GM06990 (cell line): Measurements from ENCODE around the gene HOXC4.

Experiments
- DNase-seq: peaks from one replicate; pipeline ENCODE4 v3.0.0-alpha.2; 2011; ENCODE audit not compliant: insufficient read length; ENCODE audit errors: extremely low read depth
- H3K27me3 ChIP-seq: replicated peaks from 2 replicates; pipeline ENCODE4 v1.6.0; 2011; ENCODE audit warnings: low read length; ENCODE audit not compliant: control insufficient read depth, insufficient read depth
- H3K36me3 ChIP-seq: 2 replicates; pipeline ENCODE4 v1.5.1; 2011; ENCODE audit warnings: low read length; ENCODE audit not compliant: control insufficient read depth, insufficient read depth
- H3K4me3 ChIP-seq: replicated peaks from 2 replicates; pipeline ENCODE4 v1.5.1; 2011; ENCODE audit warnings: low read depth, mild to moderate bottlenecking, control low read depth, low read length
- CTCF ChIP-seq: IDR thresholded peaks from 2 replicates; pipeline ENCODE4 v1.5.1; 2011; ENCODE audit warnings: low read length, control low read depth, mild to moderate bottlenecking, inconsistent platforms; ENCODE audit not compliant: insufficient read depth, poor library complexity, severe bottlenecking

Gene HOXC4

GRCh38 chr12:54022960-54023884 lies 30.4 kb upstream of the HOXC4 start:
- Histone ChIP-seq H3K27me3 (no peaks in the 10 kb centered on the region), H3K36me3 (no peaks in the 10 kb centered on the region), H3K4me3 (no peak overlapping the region)
- TF ChIP-seq CTCF, result no peak
- DNase-seq, result no peak

GRCh38 chr12:54024127-54024526 lies 29.5 kb upstream of the HOXC4 start:
- Histone ChIP-seq H3K4me3 (no peak overlapping the region), H3K27me3 (no peaks in the 10 kb centered on the region), H3K36me3 (no peaks in the 10 kb centered on the region)
- TF ChIP-seq CTCF, result no peak
- DNase-seq, result no peak

GRCh38 chr12:54024581-54025305 lies 28.9 kb upstream of the HOXC4 start:
- DNase-seq, result no peak
- H3K27me3 ChIP-seq, result no peaks in the 10 kb centered on the region; the same call in 1 of the 2 replicates
- no peaks in the 10 kb centered on the region for H3K36me3 ChIP-seq
- no peak overlapping the region for H3K4me3 ChIP-seq
- no peak for TF ChIP-seq CTCF

- no peaks in the 10 kb centered on the region for H3K36me3 ChIP-seq
- no peak overlapping the region for H3K4me3 ChIP-seq
- H3K27me3 ChIP-seq, result no peaks in the 10 kb centered on the region; the same call in 1 of the 2 replicates
- DNase-seq, result no peak
- TF ChIP-seq CTCF, result no peak
These were observed 27.9 kb upstream of the HOXC4 start for GRCh38 chr12:54025499-54026405.

GRCh38 chr12:54026640-54027441 lies 26.8 kb upstream of the HOXC4 start:
- no peak for DNase-seq
- no peak for TF ChIP-seq CTCF
- no peaks in the 10 kb centered on the region for H3K36me3 ChIP-seq
- H3K27me3 ChIP-seq, result peaks cover 2% of the 10 kb centered on the region; the same call in 1 of the 2 replicates
- no peak overlapping the region for H3K4me3 ChIP-seq
